ENCODE measurements around the gene DFFB. TPM values are rescaled to one million over a fixed set of nuclear protein-coding genes. Genes with fewer than 3 reads are reported as not detected.
A peak's percentile ranks its signal among the peaks of the same experiment; 100 is the strongest.

Gene DFFB
- total RNA-seq, 3 donors from 2014 or later = 11.1 to 13.4 (median 13.0) TPM

- Mint-ChIP-seq H3K27me3 (ENCODE audit: low read depth) (no peaks in the 10 kb centered on the region), H3K36me3 (ENCODE audit: insufficient read depth) (peaks cover 22% of the 10 kb centered on the region), H3K9me3 (no peaks in the 10 kb centered on the region), H3K4me1 (ENCODE audit: low read depth) (peaks cover 24% of the 10 kb centered on the region), H3K4me3 (no peak overlapping the region)
- DNase-seq (no peak), ATAC-seq (no peak)
These were observed 34.1 kb downstream of the DFFB start for GRCh38 chr1:3891329-3891865.

- H3K9me3 Mint-ChIP-seq = peaks cover 8% of the 10 kb centered on the region
- no peak overlapping the region for H3K4me3 Mint-ChIP-seq
- H3K4me1 Mint-ChIP-seq (ENCODE audit: low read depth) = peaks cover 31% of the 10 kb centered on the region
- no peaks in the 10 kb centered on the region for H3K27me3 Mint-ChIP-seq (ENCODE audit: low read depth)
- DNase-seq = no peak
- H3K36me3 Mint-ChIP-seq (ENCODE audit: insufficient read depth) = peaks cover 28% of the 10 kb centered on the region
- ATAC-seq = no peak
These were observed 35.5 kb downstream of the DFFB start for GRCh38 chr1:3892748-3893147.

- H3K9me3 Mint-ChIP-seq = peaks cover 13% of the 10 kb centered on the region
- H3K27me3 Mint-ChIP-seq (ENCODE audit: low read depth) = no peaks in the 10 kb centered on the region
- no peak for ATAC-seq
- H3K4me3 Mint-ChIP-seq = no peak overlapping the region
- H3K36me3 Mint-ChIP-seq (ENCODE audit: insufficient read depth) = peaks cover 28% of the 10 kb centered on the region
- DNase-seq = no peak
- H3K4me1 Mint-ChIP-seq (ENCODE audit: low read depth) = peaks cover 31% of the 10 kb centered on the region
These were observed 35.9 kb downstream of the DFFB start for GRCh38 chr1:3893190-3893589.

DNA sequence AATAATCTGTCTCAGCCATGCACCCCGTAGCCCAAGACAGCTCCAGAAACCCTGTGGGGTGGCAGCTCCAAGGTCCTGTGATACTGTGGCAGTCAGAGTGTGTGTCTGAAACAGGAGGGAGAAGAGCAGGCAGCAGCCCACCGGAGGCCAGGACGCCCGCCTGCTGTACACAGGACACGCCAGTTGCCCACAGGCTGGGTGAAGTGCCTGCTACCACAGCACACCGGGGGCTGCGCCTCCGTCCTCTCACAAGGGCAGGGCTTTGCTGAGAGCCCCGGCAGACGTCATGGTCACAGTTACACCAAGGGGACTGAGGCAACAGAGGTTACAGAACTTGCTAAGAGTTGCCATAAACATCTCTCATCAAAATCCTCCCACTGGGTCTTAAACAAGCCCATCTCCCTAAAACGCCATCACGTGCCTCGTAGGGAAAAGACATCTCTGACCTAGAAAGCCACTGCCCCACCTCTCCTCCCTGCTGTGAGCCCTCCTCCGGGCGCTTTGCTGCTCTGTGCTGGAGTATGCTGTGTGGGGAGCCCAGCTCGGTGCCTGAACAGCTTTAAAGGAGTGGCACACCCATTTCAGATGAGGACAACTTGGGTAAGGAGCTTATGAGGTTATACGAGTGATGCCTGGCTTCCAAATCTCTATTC is 37.5 kb downstream of the DFFB start:
- DNase-seq = no peak
- no peak for ATAC-seq
- H3K4me1 Mint-ChIP-seq (ENCODE audit: low read depth) = peaks cover 40% of the 10 kb centered on the region
- H3K27me3 Mint-ChIP-seq (ENCODE audit: low read depth) = no peaks in the 10 kb centered on the region
- peaks cover 26% of the 10 kb centered on the region for H3K36me3 Mint-ChIP-seq (ENCODE audit: insufficient read depth)
- H3K4me3 Mint-ChIP-seq = no peak overlapping the region
- H3K9me3 Mint-ChIP-seq = peaks cover 16% of the 10 kb centered on the region

GRCh38 chr1:3895279-3895950 is 38.1 kb downstream of the DFFB start:
- H3K4me1 Mint-ChIP-seq (ENCODE audit: low read depth) = peaks cover 34% of the 10 kb centered on the region
- peaks cover 16% of the 10 kb centered on the region for H3K9me3 Mint-ChIP-seq
- ATAC-seq (no peak), DNase-seq (no peak)
- H3K27me3 Mint-ChIP-seq (ENCODE audit: low read depth) = no peaks in the 10 kb centered on the region
- no peak overlapping the region for H3K4me3 Mint-ChIP-seq
- peaks cover 23% of the 10 kb centered on the region for H3K36me3 Mint-ChIP-seq (ENCODE audit: insufficient read depth)

- Mint-ChIP-seq H3K27me3 (ENCODE audit: low read depth) (no peaks in the 10 kb centered on the region), H3K9me3 (peaks cover 16% of the 10 kb centered on the region), H3K4me1 (ENCODE audit: low read depth) (peaks cover 29% of the 10 kb centered on the region), H3K4me3 (no peak overlapping the region), H3K36me3 (ENCODE audit: insufficient read depth) (peaks cover 19% of the 10 kb centered on the region)
- no peak for DNase-seq
- no peak for ATAC-seq
These were observed 38.7 kb downstream of the DFFB start for GRCh38 chr1:3895951-3896325.

DNA sequence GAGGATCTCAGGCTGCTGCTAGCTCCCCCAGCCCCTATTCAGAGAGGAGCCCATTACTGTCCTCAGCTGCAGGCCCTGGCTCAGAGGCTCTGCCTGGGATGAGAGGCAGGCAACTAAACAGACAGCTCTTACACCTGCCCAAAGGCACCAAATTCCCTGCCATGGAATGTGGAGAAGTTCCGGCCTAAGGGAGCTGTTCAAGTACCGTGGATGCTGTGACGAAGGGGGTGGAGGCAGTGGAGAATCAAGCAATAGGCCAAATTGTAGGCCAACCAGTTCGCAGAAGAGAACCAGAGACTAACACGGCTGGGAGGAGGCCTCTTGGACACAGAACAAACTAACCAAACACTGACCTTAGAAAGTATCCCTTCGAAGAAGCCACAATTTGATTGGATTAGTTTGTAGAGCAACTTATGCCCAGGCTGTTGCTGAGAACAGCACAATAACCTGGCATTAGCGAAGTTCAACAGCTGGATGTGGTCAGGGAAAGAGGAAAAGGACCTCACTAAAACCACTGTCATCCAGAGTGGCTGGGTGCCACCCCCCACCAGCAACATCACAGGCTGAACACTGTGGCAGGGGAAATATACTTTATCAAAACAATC is 39.2 kb downstream of the DFFB start:
- Mint-ChIP-seq H3K4me3 (no peak overlapping the region), H3K9me3 (peaks cover 16% of the 10 kb centered on the region), H3K4me1 (ENCODE audit: low read depth) (peaks cover 26% of the 10 kb centered on the region), H3K27me3 (ENCODE audit: low read depth) (no peaks in the 10 kb centered on the region), H3K36me3 (ENCODE audit: insufficient read depth) (peaks cover 18% of the 10 kb centered on the region)
- ATAC-seq (no peak), DNase-seq (no peak)

DNA sequence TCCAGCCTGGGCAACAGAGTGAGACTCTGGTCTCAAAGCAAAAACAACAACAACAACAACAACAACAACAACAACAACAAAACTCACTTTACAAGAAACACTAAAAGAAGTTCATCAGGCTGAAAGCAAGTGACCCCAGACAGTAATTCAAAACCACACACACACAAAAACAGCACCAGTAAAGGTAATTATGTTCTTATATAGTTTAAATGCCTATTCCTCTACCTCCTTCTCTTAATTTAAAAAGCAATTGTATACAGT is 41.1 kb downstream of the DFFB start:
- Mint-ChIP-seq H3K4me3 (peak overlapping the region; percentile 89), H3K9me3 (peaks cover 16% of the 10 kb centered on the region)
- ATAC-seq = no peak

GRCh38 chr1:3898994-3899753 is 41.9 kb downstream of the DFFB start:
- ATAC-seq = no peak
- Mint-ChIP-seq H3K27me3 (ENCODE audit: low read depth) (no peaks in the 10 kb centered on the region), H3K4me1 (ENCODE audit: low read depth) (peaks cover 42% of the 10 kb centered on the region), H3K4me3 (peak overlapping the region; percentile 89), H3K9me3 (peaks cover 16% of the 10 kb centered on the region), H3K36me3 (ENCODE audit: insufficient read depth) (peaks cover 15% of the 10 kb centered on the region)
- no peak for DNase-seq

More for the DNA sequence above, 41.1 kb downstream of the DFFB start:
- H3K36me3 Mint-ChIP-seq (ENCODE audit: insufficient read depth) = peaks cover 15% of the 10 kb centered on the region
- H3K27me3 Mint-ChIP-seq (ENCODE audit: low read depth) = no peaks in the 10 kb centered on the region
- no peak for DNase-seq
- peaks cover 37% of the 10 kb centered on the region for H3K4me1 Mint-ChIP-seq (ENCODE audit: low read depth)

- ATAC-seq = no peak
- DNase-seq = no peak
- Mint-ChIP-seq H3K36me3 (ENCODE audit: insufficient read depth) (peaks cover 15% of the 10 kb centered on the region), H3K9me3 (peaks cover 16% of the 10 kb centered on the region), H3K27me3 (ENCODE audit: low read depth) (no peaks in the 10 kb centered on the region), H3K4me3 (peak overlapping the region; percentile 89), H3K4me1 (ENCODE audit: low read depth) (peaks cover 46% of the 10 kb centered on the region)
These were observed 42.5 kb downstream of the DFFB start for GRCh38 chr1:3899754-3900149.

DNA sequence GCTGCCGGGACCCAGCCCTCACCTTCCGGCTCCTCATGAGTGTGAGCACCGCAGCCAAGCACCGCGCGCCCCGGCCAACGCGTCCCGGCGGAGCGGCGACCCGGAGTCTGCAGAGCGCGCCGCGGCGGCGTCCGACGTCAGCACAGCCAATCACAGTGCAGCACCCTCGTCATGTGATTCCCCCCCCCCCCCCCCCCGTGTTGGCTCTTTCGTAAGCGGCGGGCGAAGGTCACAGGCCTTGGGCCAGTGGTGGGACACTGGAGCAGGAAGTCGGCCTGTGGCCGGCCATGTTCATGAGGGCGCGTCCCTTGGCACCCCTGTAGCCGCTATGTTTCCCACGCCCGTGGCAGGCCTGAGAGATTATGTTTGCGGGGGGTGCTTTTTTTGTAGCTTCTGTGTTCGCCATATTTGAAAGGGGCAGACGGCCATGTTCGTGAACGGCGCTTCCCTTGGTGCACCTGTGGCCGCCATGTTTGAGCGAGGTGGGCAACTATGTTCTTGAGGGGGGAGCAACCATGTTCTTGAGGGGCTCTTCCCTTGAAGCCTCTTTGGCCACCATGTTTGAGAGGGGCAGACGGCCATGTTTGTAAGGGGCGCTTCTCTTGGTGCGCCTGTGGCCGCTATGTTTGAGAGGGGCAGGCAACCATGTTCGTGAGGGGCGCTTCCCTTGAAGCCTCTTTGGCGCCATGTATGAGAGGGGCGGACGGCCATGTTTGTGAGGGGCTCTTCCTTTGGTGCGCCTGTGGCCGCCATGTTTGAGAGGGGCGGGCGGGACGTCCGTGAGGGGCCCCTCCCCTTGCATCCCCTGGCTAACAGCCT is 43.1 kb downstream of the DFFB start, which contains the start of gene C1orf174:
TSS of gene C1orf174 (minus strand) at position 123 of the 819 bp plus-strand sequence. CDS start at position 37, 86 bp downstream.
- Mint-ChIP-seq H3K9me3 (peaks cover 16% of the 10 kb centered on the region), H3K4me1 (ENCODE audit: low read depth) (peaks cover 46% of the 10 kb centered on the region), H3K36me3 (ENCODE audit: insufficient read depth) (peaks cover 15% of the 10 kb centered on the region), H3K4me3 (peak within 1 kb of the TSS; percentile 89), H3K27me3 (ENCODE audit: low read depth) (no peaks in the 10 kb centered on the region)
- ATAC-seq = peak; percentile 82 to 85
- DNase-seq = peak; percentile 92

DNA sequence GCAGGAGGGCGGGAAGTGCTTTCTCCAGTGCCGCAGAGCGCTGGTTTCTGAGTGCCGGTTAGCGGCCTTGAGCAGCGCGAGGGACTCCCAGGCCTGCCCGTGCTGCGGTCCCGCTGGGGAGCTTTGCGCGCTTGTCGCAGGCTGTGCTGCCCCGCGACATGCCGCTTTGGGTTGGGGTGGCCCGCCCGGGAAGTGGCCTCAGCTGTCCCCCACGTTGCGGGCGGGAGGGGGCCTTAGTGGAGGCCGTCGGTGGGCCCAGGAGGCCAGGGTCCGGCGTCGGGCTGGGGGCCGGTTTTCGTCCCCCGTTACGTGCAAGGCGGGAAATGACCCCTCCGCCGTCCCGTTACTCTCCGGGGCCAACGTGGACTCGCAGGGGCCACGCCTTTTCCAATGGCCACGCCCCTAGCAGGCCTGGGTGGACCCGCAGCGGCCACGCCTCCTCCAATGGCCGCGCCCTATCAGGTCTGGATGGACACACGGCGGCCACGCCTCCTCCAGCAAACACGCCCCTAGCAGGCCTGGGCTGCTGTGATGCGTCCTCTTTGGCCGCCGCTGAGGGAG is 43.8 kb downstream of the DFFB start:
- H3K4me1 Mint-ChIP-seq (ENCODE audit: low read depth) = peaks cover 48% of the 10 kb centered on the region
- peak overlapping the region; percentile 89 for H3K4me3 Mint-ChIP-seq
- no peaks in the 10 kb centered on the region for H3K27me3 Mint-ChIP-seq (ENCODE audit: low read depth)
- ATAC-seq = peak; percentile 35 to 39
- DNase-seq = peak; percentile 68
- H3K9me3 Mint-ChIP-seq = peaks cover 16% of the 10 kb centered on the region
- H3K36me3 Mint-ChIP-seq (ENCODE audit: insufficient read depth) = peaks cover 15% of the 10 kb centered on the region

- peaks cover 9% of the 10 kb centered on the region for H3K36me3 Mint-ChIP-seq (ENCODE audit: insufficient read depth)
- DNase-seq = no peak
- no peaks in the 10 kb centered on the region for H3K27me3 Mint-ChIP-seq (ENCODE audit: low read depth)
- peak overlapping the region; percentile 89 for H3K4me3 Mint-ChIP-seq
- no peak for ATAC-seq
- peaks cover 43% of the 10 kb centered on the region for H3K4me1 Mint-ChIP-seq (ENCODE audit: low read depth)
- peaks cover 13% of the 10 kb centered on the region for H3K9me3 Mint-ChIP-seq
These were observed 44.8 kb downstream of the DFFB start for GRCh38 chr1:3902111-3902511.
